B cell (primary cell): ENCODE data around the gene CXXC5. TPM values are rescaled to one million over a fixed set of nuclear protein-coding genes. Genes with fewer than 3 reads are reported as not detected.

Experiments
- ATAC-seq: fragments of 200-7000 bp; cut with Tn5 transposase; one replicate; pipeline ENCODE4 v1.10.0; 2021; ENCODE audit warnings: low read depth, mild to moderate bottlenecking, moderate number of reproducible peaks, moderate library complexity
- CTCF ChIA-PET: fragments of 350-600 bp; sonication (Branson Sonifier 250); formaldehyde crosslinking; loops from one replicate; lab custom pipeline; 2021; ENCODE audit warnings: antibody characterized with exemption, inconsistent platforms; lab: Charles Lee
- POLR2A ChIA-PET: fragments of 350-600 bp; sonication (Branson Sonifier 250); formaldehyde crosslinking; loops from one replicate; lab custom pipeline; 2021; ENCODE audit warnings: antibody characterized with exemption; lab: Charles Lee
- DNase-seq: peaks from one replicate; pipeline ENCODE4 v3.0.0; 2013
- H2AFZ ChIP-seq: 2 replicates; pipeline ENCODE4 v1.6.1; 2012; ENCODE audit warnings: mild to moderate bottlenecking, low read depth, low read length; ENCODE audit not compliant: insufficient read depth, poor library complexity, severe bottlenecking
- H3K27ac ChIP-seq, 2 donors: 1 replicate in 1 of 2; 2 replicates in 1 of 2; pipeline ENCODE4 v1.5.1; 2012 to 2013; ENCODE audit warnings: low read length in 2 of 2, mild to moderate bottlenecking in 2 of 2, moderate library complexity in 1 of 2
- H3K27me3 ChIP-seq, 4 experiments: fragments of 200-600 bp in 1 of 4; sonication (generic) in 1 of 4; replicated peaks in 1 of 4; 1 replicate in 2 of 4; 2 replicates in 2 of 4; pipeline versions ENCODE4 v1.6.1 to v1.7.0; 2013 to 2016; ENCODE audit warnings: low read length in 3 of 4, mild to moderate bottlenecking in 2 of 4, mixed read lengths in 1 of 4, moderate library complexity in 1 of 4; ENCODE audit not compliant: insufficient read depth in 4 of 4, control insufficient read depth in 3 of 4; ENCODE audit errors: control extremely low read depth in 1 of 4
- H3K36me3 ChIP-seq, 2 experiments: replicated peaks in 1 of 2; 1 replicate in 1 of 2; 2 replicates in 1 of 2; pipeline versions ENCODE4 v1.6.1 to v1.7.1; 2013; ENCODE audit warnings: low read length in 1 of 2; ENCODE audit not compliant: insufficient read depth in 2 of 2, control insufficient read depth in 1 of 2; ENCODE audit errors: control extremely low read depth in 1 of 2, extremely low read depth in 1 of 2
- H3K4me1 ChIP-seq, 2 donors: fragments of 200-600 bp in 1 of 2; sonication (generic) in 1 of 2; 1 replicate in 1 of 2; 2 replicates in 1 of 2; pipeline versions ENCODE4 v1.5.1 to v1.6.1; 2013 to 2017; ENCODE audit warnings: low read length in 2 of 2; ENCODE audit not compliant: control insufficient read depth in 2 of 2, insufficient read depth in 2 of 2
- H3K4me2 ChIP-seq: replicated peaks from 2 replicates; pipeline ENCODE3; 2012; ENCODE audit warnings: mild to moderate bottlenecking, low read depth, low read length; ENCODE audit not compliant: poor library complexity, severe bottlenecking
- H3K4me3 ChIP-seq, 5 experiments: fragments of 200-600 bp in 1 of 5; sonication (generic) in 1 of 5; 1 replicate in 3 of 5; 2 replicates in 2 of 5; pipeline versions ENCODE4 v1.5.1 to v1.7.0; 2011 to 2016; ENCODE audit warnings: low read length in 4 of 5, mild to moderate bottlenecking in 4 of 5, low read depth in 2 of 5, control low read depth in 1 of 5, moderate library complexity in 1 of 5; ENCODE audit not compliant: insufficient read depth in 1 of 5; ENCODE audit errors: control extremely low read depth in 1 of 5, extremely low read depth in 1 of 5
- H3K79me2 ChIP-seq: fragments of 200-600 bp; sonication (generic); one replicate; pipeline ENCODE4 v1.6.0; 2016; ENCODE audit warnings: low read length; ENCODE audit not compliant: control insufficient read depth, insufficient read depth
- H3K9ac ChIP-seq: fragments of 200-600 bp; sonication (generic); 2 replicates; pipeline ENCODE4 v1.6.1; 2017; ENCODE audit warnings: mild to moderate bottlenecking, low read length, moderate library complexity
- H3K9me3 ChIP-seq, 3 donors: one replicate each; pipeline versions ENCODE4 v1.6.1 to v1.7.1; 2013; ENCODE audit warnings: low read length in 2 of 3; ENCODE audit not compliant: control insufficient read depth in 2 of 3, insufficient read depth in 1 of 3; ENCODE audit errors: control extremely low read depth in 1 of 3
- H4K20me1 ChIP-seq: 2 replicates; pipeline ENCODE4 v1.6.0; 2012; ENCODE audit warnings: mild to moderate bottlenecking, low read length; ENCODE audit not compliant: insufficient read depth, control insufficient read depth, poor library complexity, severe bottlenecking
- H3K27ac Mint-ChIP-seq: one replicate; pipeline ENCODE4 v1.8.0; 2021; ENCODE audit warnings: mixed read lengths
- H3K27me3 Mint-ChIP-seq: one replicate; pipeline ENCODE4 v1.8.0; 2021; ENCODE audit warnings: mixed read lengths
- H3K4me1 Mint-ChIP-seq: one replicate; pipeline ENCODE4 v1.8.0; 2021; ENCODE audit warnings: mixed read lengths
- H3K4me3 Mint-ChIP-seq: one replicate; pipeline ENCODE4 v1.8.0; 2021; ENCODE audit warnings: mixed read lengths
- H3K9me3 Mint-ChIP-seq: one replicate; pipeline ENCODE4 v1.8.0; 2022; ENCODE audit warnings: mixed read lengths; ENCODE audit not compliant: insufficient read depth
- EZH2 ChIP-seq: IDR thresholded peaks from 2 replicates; pipeline ENCODE4 v1.6.1; 2012; ENCODE audit warnings: borderline replicate concordance, low read depth, mild to moderate bottlenecking, moderate library complexity, low read length; ENCODE audit not compliant: insufficient read depth, poor library complexity, severe bottlenecking
- WGBS: methylation state at CpG from one replicate; pipeline ENCODE4 v1.1.5; 2013; ENCODE audit warnings: missing lambda C conversion rate; ENCODE audit not compliant: insufficient coverage; 5-methylcytosine and 5-hydroxymethylcytosine counted together
- intact Hi-C: fragments of 100-400 bp; cut with micrococcal nuclease; formaldehyde crosslinking; loops from one replicate; pipeline ENCODE4 v1.10.0; 2022
- polyA plus RNA-seq: library from polyadenylated mRNA; depleted of rRNA; stranded (reverse); fragments of >200 nt; gene quantifications from 2 replicates; pipeline ENCODE4 v1.2.3, GENCODE V29; 2012
- total RNA-seq, 2 donors: library from RNA; stranded (reverse); fragments of 120-200 nt in 1 of 2; gene quantifications; 1 replicate in 1 of 2; 2 replicates in 1 of 2; pipeline versions ENCODE4 v1.2.3 to v1.2.4, GENCODE V29; 2013 to 2022
- TF ChIP-seq, protein P1 (sequence below): fragments of 200-600 bp; IDR thresholded peaks from one replicate; pipeline ENCODE4 v1.8.0; 2022; ENCODE audit warnings: antibody characterized with exemption, mild to moderate bottlenecking

The CXXC5 gene
- total and polyA plus RNA-seq, 2 donors (not counting 1 experiment from before 2014, with no cell fraction given), result 126 to 143 TPM

DNA sequence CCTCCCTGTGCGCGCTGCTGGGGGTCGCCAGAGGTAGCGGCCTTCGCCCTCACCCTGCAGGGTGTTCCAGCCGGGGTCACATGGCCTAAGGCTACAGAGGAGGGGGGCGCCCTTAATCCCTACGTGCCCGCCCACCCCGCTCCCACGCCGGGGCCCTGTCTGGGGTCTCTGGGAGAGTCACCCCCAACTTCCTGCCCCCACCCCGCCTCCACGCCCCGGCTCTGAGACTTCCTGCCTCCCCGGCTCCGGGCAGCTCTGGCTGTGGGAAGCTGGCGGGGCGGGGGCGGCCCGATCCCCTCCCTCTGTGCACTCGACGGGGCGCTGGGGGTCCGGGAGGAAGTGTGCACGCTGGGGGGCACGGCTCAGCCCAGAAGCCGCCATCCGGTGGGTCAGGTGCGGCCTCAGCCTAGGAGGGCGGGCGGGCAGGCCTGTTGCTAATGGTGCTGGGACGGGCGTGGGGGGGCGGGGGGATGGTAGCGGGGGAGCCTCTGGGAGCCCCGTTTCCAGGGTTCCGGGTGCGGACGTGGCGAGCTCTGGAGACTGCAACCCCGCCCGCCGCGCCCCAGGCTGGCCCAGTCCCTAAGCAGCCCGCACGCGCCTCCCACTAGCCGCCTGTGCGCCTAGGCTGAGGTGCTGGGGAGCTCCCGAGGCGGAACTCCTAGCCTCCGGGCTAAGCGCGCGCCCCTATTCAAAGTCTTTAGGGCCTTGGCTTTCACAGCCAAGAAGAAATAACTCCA lies 61.6 kb downstream of the CXXC5 start:
- Histone ChIP-seq H3K9me3 (no peaks in the 10 kb centered on the region), H3K36me3 (no peaks in the 10 kb centered on the region), H3K27ac (peak overlapping the region in 1 of 2 donors; percentile 42), H3K4me3 (peak overlapping the region in 4 of 5 experiments; percentile 40 to 73 (median 60)), H3K79me2 (no peaks in the 10 kb centered on the region), H3K4me2 (peak overlapping the region; percentile 99), H2AFZ (peak overlapping the region; percentile 79), H3K27me3 (peaks cover 0 to 5% (median 2%) of the 10 kb centered on the region in 4 experiments), H3K4me1 (peaks cover 33 to 46% of the 10 kb centered on the region in 2 donors), H4K20me1 (no peaks in the 10 kb centered on the region), H3K9ac (peak overlapping the region; percentile 85)
- Mint-ChIP-seq H3K27me3 (no peaks in the 10 kb centered on the region), H3K4me3 (peak overlapping the region; percentile 87), H3K27ac (peak overlapping the region; percentile 89), H3K4me1 (peaks cover 49% of the 10 kb centered on the region), H3K9me3 (no peaks in the 10 kb centered on the region)
- WGBS, result 3% methylated on average over 45 of the region's 56 CpGs
- TF ChIP-seq EZH2, result no peak
- TF ChIP-seq, protein P1, sequence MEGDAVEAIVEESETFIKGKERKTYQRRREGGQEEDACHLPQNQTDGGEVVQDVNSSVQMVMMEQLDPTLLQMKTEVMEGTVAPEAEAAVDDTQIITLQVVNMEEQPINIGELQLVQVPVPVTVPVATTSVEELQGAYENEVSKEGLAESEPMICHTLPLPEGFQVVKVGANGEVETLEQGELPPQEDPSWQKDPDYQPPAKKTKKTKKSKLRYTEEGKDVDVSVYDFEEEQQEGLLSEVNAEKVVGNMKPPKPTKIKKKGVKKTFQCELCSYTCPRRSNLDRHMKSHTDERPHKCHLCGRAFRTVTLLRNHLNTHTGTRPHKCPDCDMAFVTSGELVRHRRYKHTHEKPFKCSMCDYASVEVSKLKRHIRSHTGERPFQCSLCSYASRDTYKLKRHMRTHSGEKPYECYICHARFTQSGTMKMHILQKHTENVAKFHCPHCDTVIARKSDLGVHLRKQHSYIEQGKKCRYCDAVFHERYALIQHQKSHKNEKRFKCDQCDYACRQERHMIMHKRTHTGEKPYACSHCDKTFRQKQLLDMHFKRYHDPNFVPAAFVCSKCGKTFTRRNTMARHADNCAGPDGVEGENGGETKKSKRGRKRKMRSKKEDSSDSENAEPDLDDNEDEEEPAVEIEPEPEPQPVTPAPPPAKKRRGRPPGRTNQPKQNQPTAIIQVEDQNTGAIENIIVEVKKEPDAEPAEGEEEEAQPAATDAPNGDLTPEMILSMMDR, result no peak
- DNase-seq, result no peak
- ChIA-PET POLR2A (interaction anchor here (0.7 to 5.5 kb wide), 20 partner anchors 8 to 416 kb away, joined by 3 to 69 read pairs (median 6); partner anchors contain the start of genes CXXC5 and MATR3), CTCF (interaction anchor here (1.0 to 8.6 kb wide), 17 partner anchors 8 to 287 kb away, joined by 3 to 105 read pairs (median 5); no protein-coding TSS in a partner anchor)
- intact Hi-C loops, result loop anchor here (1.0 to 2.0 kb wide), 6 partner anchors 17 to 73 kb away; no protein-coding TSS in a partner anchor
- peak; percentile 18 for ATAC-seq
